Hepatic stellate cell (primary cell): Measurements from ENCODE around the gene PLEKHH3.

Experiments
- DNase-seq: peaks from one replicate; pipeline ENCODE4 v3.0.0; 2011; ENCODE audit warnings: low spot score

Gene PLEKHH3, protein sequence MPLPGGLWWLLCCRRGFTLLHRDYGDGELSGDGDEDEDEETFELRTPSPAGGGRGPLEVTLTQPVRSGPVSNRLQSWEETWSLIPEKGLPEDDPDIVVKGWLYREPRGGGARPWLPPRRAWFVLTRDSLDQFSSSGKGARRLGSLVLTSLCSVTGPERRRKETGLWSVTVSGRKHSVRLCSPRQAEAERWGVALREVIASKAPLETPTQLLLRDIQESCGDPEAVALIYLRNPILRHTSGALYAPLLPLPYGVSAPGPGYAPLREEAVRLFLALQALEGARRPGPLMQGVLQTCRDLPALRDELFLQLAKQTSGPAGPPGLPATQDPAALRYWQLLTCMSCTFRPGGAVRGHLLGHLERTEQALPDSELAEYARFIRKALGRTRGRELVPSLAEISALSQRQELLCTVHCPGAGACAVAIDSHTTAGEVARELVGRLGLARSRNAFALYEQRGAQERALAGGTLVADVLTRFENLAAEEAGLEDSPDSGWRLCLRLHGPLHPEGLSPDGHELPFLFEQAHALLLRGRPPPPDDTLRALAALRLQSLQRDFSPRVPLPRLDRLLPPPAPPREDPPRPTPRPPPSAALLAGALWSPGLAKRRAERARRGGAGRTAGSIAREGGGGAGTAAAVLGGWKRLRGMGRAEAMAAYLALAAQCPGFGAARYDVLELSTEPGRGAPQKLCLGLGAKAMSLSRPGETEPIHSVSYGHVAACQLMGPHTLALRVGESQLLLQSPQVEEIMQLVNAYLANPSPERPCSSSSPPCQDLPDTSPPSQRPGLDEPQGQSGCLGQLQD

DNA sequence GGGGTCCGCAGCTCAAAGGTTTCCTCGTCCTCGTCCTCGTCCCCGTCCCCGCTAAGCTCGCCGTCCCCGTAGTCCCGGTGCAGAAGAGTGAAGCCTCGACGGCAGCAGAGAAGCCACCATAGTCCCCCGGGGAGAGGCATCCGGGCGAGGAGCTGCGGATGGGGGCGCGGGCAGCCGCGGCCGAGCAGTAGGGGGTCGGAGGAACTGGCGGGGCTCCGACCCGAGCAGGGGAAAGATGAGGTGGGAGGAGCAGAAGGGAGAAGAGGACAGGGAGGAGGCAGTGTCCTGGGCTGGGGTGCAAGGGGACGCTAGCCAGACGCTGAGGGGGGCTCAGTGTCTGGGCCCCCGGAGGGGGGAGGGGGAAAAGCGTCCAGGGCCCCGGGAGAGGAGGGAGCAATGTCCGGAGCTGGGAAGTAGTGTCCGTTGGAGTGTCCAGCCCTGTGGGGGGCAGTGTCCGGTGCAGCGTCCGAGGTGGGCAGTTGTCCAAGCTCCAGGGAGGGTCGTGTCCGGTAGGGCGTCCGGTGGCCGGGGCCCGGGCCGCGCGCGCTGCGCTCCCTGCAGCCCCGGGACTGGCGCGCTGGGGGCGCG is at the start of gene PLEKHH3:
PLEKHH3 (minus strand) TSS at position 571 of the 588 bp plus-strand sequence; CDS start at position 140, 431 bp downstream.
- peak; percentile 57 for DNase-seq

DNA sequence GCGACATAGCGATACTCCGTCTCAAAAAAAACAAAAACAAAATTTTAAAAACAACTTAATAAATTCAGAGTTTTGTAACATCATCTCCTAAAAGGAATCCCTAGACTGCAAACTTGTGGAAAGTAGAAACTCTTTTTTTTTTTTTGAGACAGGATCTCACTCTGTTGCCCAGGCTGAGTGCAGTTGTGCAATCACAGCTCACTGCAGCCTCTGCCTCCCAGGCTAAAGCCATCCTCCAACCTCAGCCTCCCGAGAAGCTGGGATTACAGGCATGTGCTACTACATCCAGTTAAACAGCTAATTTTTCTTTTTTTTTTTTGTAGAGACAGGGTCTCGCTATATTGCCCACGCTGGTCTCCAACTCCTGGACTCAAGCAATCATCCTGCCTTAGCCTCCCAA is 48.3 kb upstream of the PLEKHH3 start:
- no peak for DNase-seq

DNA sequence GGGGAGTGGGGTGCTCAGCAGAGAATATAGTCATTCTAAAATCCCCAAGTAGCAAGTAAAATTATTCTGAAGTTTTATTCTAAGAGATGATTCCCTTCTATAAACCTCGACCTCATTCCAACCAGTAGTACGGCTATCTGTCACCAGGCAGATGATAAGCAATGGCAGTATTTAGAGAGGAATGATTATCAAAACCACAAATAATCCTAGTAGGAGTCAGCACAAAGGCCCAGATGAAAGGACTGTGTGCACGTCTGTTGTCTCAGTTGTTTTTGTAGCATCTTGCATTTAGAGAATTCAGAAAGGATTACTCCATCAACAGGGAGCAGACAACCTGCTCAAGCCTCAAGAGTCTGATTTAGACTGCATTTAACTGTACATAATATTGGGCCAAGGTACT is 46.8 kb upstream of the PLEKHH3 start:
- DNase-seq = no peak

DNA sequence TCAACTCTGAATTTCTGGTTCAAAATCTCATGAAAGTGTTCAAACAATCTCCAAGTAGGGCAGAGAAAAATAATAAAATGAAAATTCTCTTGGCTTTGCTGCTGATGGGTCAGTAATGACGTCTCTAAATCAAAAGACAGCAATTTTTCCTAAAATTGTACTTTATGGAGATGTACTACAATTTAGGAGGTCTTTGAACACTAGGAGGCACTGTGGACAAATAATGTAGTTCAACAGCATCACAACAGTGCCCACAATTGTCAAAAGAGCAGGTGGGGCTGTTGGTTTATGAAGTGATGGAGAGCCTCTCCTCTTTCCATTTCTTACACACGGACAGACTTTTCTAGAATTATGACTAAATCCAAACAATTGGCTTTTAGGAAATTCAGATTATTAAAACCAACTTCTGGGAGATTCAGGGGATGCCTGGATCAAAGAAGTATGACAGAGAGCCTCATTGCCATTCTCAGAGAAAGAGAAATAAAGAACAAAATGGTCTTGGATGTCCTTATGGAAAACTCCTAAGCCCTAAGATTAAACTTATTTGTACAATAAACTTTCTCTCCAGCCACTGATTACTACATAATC is 44.3 kb upstream of the PLEKHH3 start:
- peak; percentile 58 for DNase-seq

DNA sequence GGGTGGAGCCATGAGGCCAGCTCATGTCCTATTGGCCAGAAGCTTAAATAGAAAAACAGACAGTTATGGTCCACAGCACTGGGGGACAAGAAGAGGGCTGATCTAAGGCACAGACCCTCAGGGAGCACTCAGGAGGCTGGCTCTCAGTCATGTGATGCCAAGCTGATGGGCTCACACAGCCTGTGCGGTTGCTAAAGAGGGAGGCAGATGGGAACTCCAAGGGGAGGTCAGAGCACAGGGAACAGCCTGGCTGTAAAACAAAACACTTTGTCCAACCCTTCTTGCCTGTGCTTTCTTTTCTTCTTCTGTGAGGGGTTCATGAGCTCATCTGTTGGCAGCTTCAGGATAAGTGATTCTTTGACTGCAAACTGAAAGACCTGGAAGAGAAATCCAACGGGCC is 32.8 kb upstream of the PLEKHH3 start:
- DNase-seq = no peak

DNA sequence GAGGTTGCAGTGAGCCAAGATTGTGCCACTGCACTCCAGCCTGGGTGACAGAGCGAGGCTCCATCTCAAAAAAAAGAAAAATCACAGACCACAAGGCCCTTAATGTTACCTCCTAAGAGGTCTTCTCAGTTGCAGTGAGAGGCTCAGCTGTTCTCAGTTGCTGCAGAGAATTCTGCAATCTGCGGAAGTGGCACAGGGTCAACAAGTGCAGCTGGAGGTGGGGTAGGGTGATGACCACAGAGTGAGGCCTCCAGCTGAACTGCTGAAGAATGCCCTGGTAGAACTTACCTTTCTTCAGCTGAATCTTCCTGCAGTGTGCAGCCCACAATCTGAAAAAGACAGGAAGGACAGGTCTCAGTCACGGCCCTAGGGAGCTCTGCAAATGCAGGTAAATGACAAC is 31.8 kb upstream of the PLEKHH3 start:
- no peak for DNase-seq

DNA sequence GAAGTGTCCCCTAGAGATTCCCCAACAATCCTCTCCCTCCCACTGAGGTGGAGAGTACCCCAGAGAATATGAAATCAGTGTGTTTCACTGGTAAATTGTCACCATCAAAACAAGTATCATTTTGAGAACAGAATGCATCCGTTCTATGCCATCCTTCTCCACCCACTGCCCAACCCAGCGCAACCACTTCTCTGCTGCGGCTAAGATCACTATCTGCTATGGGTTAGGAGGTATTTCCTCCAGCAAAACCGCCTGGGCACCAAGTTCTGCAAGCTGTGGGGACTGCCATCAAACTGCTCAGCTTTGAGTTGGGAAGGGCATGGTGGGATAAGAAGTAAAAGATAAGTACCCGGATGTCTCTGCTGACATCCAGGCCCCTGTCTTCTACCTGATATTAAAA is 29.9 kb upstream of the PLEKHH3 start:
- no peak for DNase-seq

DNA sequence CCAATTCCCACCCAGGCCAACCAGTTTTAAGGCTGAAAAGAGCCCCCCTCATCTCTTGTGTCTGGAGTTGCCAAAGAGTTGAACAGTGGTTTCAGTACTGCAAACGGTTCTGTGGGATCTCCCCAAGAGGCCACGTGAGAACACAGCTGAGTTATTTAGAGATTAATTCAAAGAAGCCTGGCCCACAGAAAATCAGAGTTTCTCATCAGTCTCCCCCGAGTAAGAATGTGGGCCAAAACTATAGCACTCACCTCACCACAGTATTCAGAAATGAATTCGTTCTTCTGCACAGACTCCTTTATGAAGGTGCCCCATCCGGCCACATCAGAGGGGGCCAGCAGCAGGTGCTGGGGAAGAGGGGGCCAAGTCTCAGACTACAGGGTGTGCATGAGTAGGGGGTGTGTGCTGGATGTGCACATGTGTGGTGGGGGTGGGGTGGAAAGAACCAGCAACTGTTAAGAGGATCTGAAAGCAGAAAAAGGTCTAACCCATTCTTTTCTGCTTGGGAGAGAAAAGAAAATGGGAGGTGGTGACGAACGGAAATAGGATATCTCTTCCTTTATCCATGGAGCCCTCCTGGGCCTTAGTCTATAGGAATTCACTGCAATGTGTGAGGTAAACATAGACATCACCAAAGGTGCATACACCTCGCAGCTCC is 28.2 kb upstream of the PLEKHH3 start:
- DNase-seq = no peak

DNA sequence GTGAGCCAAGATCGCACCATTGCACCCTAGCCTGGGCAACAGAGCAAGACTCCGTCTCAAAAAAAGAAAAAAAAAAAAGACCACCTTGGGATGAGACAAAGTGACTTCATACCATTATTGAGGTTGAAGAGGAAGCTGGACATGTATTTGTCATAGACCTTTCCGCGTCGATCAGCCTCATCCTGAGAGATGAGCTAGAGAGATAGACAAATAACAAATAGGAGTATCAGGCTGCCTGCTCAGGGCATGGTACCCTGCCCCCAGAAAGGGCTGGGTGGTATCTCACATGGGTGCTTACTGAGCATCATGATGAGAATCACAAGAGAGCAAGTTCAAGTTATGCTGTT is 27.7 kb upstream of the PLEKHH3 start:
- DNase-seq = no peak

DNA sequence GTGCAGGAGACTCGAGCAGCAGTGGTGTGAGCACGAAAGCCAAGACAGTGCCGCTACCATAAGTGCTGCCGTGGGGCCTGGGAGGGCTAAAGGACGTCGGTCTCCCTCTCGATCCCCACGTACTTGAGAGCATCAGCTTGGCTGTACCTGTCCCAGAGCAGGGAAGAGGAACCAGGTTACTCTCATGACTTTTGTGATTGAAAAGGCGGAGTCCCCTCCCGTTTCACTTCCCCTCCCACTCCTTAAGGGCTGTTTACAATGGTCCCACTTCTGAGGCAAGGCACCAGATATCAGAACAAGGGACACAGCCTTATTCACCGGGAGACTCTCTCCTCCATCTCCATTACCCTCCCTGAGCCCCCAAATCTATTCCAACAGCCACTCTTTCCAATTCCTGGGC is 25.7 kb upstream of the PLEKHH3 start:
- no peak for DNase-seq

DNA sequence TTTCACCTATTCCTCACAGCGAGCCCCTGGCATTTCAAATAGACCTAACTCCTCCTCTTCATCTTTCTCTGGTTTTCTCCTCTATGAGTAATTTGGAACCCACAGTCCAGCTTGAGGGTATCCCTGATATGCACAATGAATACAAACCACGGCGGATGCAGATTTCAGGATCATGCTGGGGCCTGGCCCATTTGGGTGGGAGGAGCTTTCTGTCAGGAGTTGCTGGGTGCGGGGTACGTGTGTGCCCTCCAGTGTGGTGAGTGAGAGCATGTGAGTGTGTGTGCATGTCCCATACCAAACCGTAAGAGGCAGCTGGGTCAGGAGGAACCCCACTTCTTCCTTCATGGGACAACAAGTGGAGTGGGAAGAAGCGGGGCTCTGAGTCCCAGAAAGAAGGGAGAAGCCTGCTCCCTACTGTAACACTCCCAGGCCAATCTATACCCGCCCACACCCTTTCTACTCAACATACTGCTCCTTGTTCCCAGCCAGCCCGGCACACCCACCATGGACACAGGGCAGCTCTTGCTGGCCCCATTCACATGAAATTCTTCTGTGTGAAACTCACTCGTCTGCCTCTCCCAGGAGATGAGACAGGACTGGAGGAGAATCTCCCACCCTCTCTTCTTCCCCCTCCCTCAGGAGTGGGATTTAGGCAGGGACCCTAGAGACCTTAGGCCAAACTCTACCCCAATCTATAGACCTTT is 23.9 kb upstream of the PLEKHH3 start:
- no peak for DNase-seq

DNA sequence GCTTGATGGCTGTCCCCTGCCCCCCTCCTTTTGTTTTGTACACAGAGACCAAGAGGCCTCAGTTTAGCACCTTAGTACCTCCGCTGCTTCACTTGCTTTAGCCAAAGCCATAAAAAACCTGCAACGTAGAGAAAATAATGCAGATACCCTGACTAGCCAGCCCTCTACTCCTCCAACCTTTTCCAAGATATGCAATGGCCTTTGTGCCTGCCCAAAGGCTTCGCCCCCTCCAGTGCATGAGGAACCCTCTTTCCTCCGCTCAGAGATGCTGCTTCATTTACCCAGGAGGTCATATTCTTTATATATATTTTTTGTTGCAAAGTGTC is 22.6 kb upstream of the PLEKHH3 start:
- no peak for DNase-seq

DNA sequence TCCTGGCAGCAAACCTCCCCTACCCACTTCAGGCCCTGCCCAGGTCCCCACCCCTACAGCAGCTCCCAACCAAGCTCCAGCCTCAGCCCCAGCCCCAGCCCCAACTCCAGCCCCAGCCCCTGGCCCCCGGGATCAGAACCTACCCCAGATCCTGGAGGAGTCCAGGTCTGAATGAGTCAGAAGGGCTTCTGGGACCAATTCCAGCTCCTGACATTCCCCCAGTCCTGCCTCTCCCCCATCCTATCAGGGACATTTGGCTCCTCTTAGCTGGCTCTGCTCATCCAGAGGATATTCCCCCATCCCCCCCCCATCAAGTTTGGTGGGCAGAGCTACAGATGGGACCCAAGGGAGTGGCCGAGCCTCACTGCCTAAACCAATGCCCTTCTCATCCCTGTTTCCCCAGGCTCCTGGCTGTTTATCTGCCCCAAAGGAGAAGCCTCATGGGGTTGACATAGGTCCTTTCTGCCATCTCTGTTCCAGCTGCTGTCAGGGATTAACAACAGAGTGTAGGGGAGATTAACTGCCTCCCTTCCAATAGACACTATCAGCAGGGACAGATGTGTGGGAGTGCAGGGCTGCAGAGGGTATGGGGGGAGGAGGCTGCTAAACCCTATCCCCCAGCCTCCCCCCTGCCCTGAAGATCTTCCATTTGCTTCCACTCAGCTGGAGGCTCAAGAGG is 22.1 kb upstream of the PLEKHH3 start:
- peak; percentile 92 for DNase-seq

DNA sequence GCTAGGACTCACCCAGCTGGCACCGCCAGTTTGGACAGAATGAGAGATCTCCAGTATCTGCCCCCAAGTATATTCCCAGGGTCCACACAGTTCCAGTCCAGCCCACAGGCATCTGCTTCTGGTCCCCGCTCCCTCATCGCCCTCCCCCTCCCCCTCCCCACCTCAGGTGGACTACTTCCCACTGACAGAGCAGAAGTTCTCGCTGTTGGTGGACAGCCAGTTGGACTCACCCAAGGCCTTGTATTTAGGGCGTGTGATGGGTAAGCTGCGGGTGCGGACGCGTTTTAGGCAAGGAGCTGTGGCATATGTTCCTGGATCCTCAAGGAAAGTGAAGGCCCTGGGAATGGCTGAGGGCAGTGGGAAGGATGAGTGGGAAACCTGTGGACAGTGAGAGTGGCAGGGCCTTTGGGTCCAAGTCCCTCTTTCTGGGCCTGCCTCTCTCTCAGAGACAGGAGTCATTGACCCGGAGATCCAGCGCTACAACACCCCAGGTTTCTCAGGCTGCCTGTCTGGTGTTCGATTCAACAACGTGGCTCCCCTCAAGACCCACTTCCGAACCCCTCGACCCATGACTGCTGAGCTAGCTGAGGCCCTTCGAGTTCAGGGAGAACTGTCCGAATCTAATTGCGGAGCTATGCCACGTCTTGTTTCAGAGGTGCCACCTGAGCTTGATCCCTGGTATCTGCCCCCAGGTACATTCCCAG is 20.5 kb upstream of the PLEKHH3 start:
- DNase-seq = no peak

DNA sequence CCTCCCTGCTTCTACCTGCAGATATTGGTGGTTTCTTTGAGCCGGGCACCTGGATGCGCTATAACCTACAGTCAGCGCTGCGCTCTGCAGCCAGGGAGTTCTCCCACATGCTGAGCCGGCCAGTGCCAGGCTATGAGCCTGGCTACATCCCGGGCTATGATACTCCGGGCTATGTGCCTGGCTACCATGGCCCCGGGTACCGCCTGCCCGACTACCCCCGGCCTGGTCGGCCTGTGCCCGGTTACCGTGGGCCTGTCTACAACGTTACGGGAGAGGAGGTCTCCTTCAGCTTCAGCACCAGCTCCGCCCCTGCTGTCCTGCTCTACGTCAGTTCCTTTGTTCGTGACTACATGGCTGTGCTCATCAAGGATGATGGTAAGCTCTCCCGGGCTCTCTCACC is 18.7 kb upstream of the PLEKHH3 start:
- DNase-seq = no peak

DNA sequence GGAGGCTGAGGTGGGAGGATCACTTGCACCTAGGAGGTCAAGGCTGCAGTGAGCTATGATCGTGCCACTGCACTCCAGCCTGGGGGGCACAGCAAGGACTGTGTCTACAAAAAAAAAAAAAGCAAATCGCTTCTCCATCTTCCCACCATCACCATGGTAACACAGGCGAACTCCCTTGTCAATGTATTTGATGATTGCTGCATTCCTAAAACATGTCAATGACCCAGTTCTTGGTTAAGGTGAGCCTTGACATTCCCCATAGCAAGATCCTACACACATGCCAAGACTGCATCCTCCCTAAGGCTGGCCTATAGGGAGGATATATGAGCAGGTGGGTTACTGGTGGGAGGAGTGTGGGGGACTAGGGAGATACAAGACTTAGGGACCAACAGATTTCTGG is 17.7 kb upstream of the PLEKHH3 start:
- DNase-seq = no peak

DNA sequence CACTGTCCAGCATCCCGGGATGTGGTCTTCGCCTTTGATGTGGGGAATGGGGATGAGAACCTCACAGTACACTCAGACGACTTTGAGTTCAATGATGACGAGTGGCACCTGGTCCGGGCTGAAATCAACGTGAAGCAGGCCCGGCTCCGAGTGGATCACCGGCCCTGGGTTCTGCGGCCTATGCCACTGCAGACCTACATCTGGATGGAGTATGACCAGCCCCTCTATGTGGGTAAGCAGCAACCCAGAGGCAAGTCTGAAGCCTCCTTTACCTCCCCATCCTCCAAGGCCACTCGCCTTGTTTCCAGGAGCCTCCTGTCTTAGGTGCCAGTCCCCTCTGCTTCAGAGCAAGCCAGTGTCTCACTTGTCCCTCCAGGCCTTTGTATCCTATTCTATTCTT is 15.7 kb upstream of the PLEKHH3 start:
- DNase-seq = no peak

DNA sequence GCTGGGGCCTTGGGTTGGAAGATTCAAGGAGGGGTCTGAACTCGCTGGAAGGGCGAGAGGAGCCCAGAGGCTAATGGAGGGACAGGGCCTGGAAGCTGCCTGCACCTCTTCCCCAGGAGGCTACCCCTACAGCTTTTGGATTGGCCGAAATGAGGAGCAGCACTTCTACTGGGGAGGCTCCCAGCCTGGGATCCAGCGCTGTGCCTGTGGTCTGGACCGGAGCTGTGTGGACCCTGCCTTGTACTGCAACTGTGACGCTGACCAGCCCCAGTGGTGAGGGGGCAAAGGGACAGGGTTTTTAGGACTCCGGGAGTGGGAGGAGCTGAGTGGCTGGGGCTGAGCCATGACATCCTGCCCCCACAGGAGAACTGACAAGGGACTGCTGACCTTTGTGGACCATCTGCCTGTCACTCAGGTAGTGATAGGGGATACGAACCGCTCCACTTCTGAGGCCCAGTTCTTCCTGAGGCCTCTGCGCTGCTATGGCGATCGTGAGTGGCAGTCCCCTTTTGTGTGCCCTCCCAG is 14.3 kb upstream of the PLEKHH3 start:
- no peak for DNase-seq

DNA sequence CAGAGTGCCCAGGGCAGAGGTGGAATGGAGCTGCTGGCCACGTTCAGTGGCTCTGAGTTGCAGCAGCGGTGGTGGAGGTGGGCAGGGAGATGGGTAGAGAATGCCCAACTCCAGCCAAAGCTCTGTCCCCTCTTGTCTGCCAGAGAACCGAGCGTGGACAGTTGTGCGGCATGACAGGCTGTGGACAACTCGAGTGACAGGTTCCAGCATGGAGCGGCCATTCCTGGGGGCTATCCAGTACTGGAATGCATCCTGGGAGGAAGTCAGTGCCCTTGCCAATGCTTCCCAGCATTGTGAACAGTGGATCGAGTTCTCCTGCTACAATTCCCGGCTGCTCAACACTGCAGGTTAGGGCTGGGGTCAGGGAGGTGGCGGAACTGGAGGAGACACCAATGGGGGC is 13.8 kb upstream of the PLEKHH3 start:
- DNase-seq = no peak

DNA sequence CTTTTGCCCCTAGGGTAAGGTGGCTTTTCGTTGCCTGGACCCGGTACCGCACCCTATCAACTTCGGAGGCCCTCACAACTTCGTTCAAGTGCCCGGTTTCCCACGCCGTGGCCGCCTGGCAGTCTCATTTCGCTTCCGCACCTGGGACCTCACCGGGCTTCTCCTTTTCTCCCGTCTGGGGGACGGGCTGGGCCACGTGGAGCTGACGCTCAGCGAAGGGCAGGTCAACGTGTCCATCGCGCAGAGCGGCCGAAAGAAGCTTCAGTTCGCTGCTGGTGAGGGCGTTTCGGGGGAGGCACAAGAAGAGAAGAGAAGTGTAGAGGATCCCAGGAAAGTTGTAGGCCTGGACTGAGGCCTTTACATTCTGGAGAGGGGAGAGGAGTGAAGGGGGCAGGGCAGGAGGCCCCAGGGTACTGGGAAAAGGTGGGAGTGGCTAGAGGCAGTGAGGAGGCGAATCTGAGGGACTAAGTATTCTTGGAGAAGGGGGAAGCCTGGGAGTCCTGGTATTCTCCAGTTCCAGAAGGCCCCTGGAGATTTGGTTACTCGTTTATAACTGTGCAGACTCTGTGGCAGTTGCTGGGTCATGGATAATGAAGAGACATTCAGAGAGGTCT is 11.0 kb upstream of the PLEKHH3 start:
- no peak for DNase-seq
